Liver (tissue), 9 donors: ENCODE results near the gene MUL1. TPM values are rescaled to one million over a fixed set of nuclear protein-coding genes. Genes with fewer than 3 reads are reported as not detected.

Experiments
- DNase-seq: peaks from one replicate; pipeline ENCODE4 v3.0.0-alpha.2; 2017; ENCODE audit warnings: low spot score
- H3K27ac ChIP-seq, 2 donors: one replicate each; pipeline ENCODE4 v1.7.0; 2013; ENCODE audit warnings: inconsistent platforms in 2 of 2, low read length in 2 of 2, control low read depth in 1 of 2, low read depth in 1 of 2, mild to moderate bottlenecking in 1 of 2
- H3K27me3 ChIP-seq, 4 donors: one replicate each; pipeline versions ENCODE4 v1.6.1 to v1.7.0; 2013; ENCODE audit warnings: low read length in 3 of 4, inconsistent platforms in 1 of 4, mild to moderate bottlenecking in 1 of 4, moderate library complexity in 1 of 4; ENCODE audit not compliant: control insufficient read depth in 4 of 4, insufficient read depth in 4 of 4
- H3K36me3 ChIP-seq, 4 donors: one replicate each; pipeline versions ENCODE4 v1.6.1 to v1.7.0; 2013; ENCODE audit warnings: low read length in 3 of 4, mild to moderate bottlenecking in 3 of 4, low read depth in 1 of 4, moderate library complexity in 1 of 4; ENCODE audit not compliant: control insufficient read depth in 4 of 4, insufficient read depth in 3 of 4
- H3K4me1 ChIP-seq, 4 donors: one replicate each; pipeline versions ENCODE4 v1.6.1 to v1.7.0; 2013; ENCODE audit warnings: low read length in 3 of 4, mild to moderate bottlenecking in 3 of 4, moderate library complexity in 1 of 4; ENCODE audit not compliant: control insufficient read depth in 4 of 4, insufficient read depth in 4 of 4
- H3K4me3 ChIP-seq, 3 donors: one replicate each; pipeline versions ENCODE4 v1.6.1 to v1.7.0; 2013; ENCODE audit warnings: low read length in 3 of 3, control low read depth in 1 of 3, low read depth in 1 of 3, mild to moderate bottlenecking in 1 of 3
- H3K9ac ChIP-seq, 2 donors: one replicate each; pipeline ENCODE4 v1.7.0; 2013; ENCODE audit warnings: low read length in 2 of 2, mild to moderate bottlenecking in 2 of 2, moderate library complexity in 2 of 2, control low read depth in 1 of 2, low read depth in 1 of 2
- H3K9me3 ChIP-seq, 4 donors: one replicate each; pipeline versions ENCODE4 v1.6.1 to v1.7.0; 2013; ENCODE audit warnings: low read length in 3 of 4; ENCODE audit not compliant: control insufficient read depth in 4 of 4
- EGR1 ChIP-seq, 2 donors: IDR thresholded peaks; 2 replicates each; pipeline ENCODE4 v1.6.1; 2016 to 2018; ENCODE audit warnings: antibody characterized with exemption in 2 of 2, low read depth in 2 of 2
- FOXA1 ChIP-seq: IDR thresholded peaks from 2 replicates; pipeline ENCODE4 v1.6.1; 2016; ENCODE audit warnings: antibody characterized with exemption
- FOXA2 ChIP-seq: IDR thresholded peaks from 2 replicates; pipeline ENCODE4 v1.6.1; 2016; ENCODE audit warnings: antibody characterized with exemption
- GABPA ChIP-seq, 2 donors: IDR thresholded peaks in 1 of 2; conservative IDR thresholded peaks in 1 of 2; 2 replicates each; pipeline ENCODE4 v1.6.1; 2016; ENCODE audit warnings: antibody characterized with exemption in 2 of 2, mild to moderate bottlenecking in 1 of 2, moderate library complexity in 1 of 2
- HNF4A ChIP-seq, 2 donors: conservative IDR thresholded peaks; 2 replicates each; pipeline ENCODE4 v1.6.1; 2016; ENCODE audit warnings: antibody characterized with exemption in 2 of 2, mild to moderate bottlenecking in 2 of 2
- HNF4G ChIP-seq: IDR thresholded peaks from 2 replicates; pipeline ENCODE4 v1.6.1; 2016; ENCODE audit warnings: antibody characterized with exemption
- JUND ChIP-seq, 2 donors: IDR thresholded peaks; 2 replicates each; pipeline ENCODE4 v1.6.1; 2016; ENCODE audit warnings: antibody characterized with exemption in 2 of 2
- RAD21 ChIP-seq, 2 donors: IDR thresholded peaks; 2 replicates each; pipeline ENCODE4 v1.6.1; 2016; ENCODE audit warnings: antibody characterized with exemption in 2 of 2, mild to moderate bottlenecking in 2 of 2
- SP1 ChIP-seq: IDR thresholded peaks from 2 replicates; pipeline ENCODE4 v1.6.1; 2018; ENCODE audit warnings: antibody characterized with exemption, mild to moderate bottlenecking
- TAF1 ChIP-seq: conservative IDR thresholded peaks from 2 replicates; pipeline ENCODE4 v1.6.1; 2016; ENCODE audit warnings: antibody characterized with exemption, mild to moderate bottlenecking
- YY1 ChIP-seq: IDR thresholded peaks from 2 replicates; pipeline ENCODE4 v1.6.1; 2016; ENCODE audit warnings: antibody characterized with exemption, mild to moderate bottlenecking
- WGBS: extraction: QIAGEN DNeasy Blood & Tissue Kit; methylation state at CpG from one replicate; pipeline ENCODE4 v1.1.7; 2013; 5-methylcytosine and 5-hydroxymethylcytosine counted together
- polyA plus RNA-seq, 2 donors: library from polyadenylated mRNA; stranded (reverse) in 1 of 2; unstranded in 1 of 2; fragments of 200-250 nt in 1 of 2; fragments of >200 nt in 1 of 2; fragmentation: Nextera tagmentation in 1 of 2; extraction: Ambion mirVana in 1 of 2; gene quantifications; one replicate each; pipeline versions ENCODE4 v1.2.1 to v1.2.3, GENCODE V29; 2013 to 2015
- total RNA-seq, 2 donors: library from RNA; depleted of rRNA; stranded (reverse); fragments of >200 nt; gene quantifications; one replicate each; pipeline ENCODE4 v1.2.3, GENCODE V29; 2014
- TF ChIP-seq, protein P1 (sequence below): fragments of 150-350 bp; IDR thresholded peaks from 2 replicates; pipeline ENCODE4 v1.5.1; 2017; ENCODE audit warnings: improper control_type of control experiment, low read depth, low read length; ENCODE audit not compliant: missing input control
- TF ChIP-seq, protein P2 (sequence below): IDR thresholded peaks from 2 replicates; pipeline ENCODE4 v1.6.1; 2016; ENCODE audit warnings: antibody characterized with exemption
- TF ChIP-seq, protein P3 (sequence below): IDR thresholded peaks from 2 replicates; pipeline ENCODE4 v1.6.1; 2016; ENCODE audit warnings: antibody characterized with exemption
- TF ChIP-seq, protein P4 (sequence below): IDR thresholded peaks from 2 replicates; pipeline ENCODE4 v1.6.1; 2016; ENCODE audit warnings: antibody characterized with exemption
- donor health status: healthy.
- donor health status: healthy.
- donor health status: healthy.
- donor health status: healthy.
- donor health status: healthy.

The MUL1 gene
- total and polyA plus RNA-seq, 4 donors = 9.5 to 19.4 (median 16.8) TPM

DNA sequence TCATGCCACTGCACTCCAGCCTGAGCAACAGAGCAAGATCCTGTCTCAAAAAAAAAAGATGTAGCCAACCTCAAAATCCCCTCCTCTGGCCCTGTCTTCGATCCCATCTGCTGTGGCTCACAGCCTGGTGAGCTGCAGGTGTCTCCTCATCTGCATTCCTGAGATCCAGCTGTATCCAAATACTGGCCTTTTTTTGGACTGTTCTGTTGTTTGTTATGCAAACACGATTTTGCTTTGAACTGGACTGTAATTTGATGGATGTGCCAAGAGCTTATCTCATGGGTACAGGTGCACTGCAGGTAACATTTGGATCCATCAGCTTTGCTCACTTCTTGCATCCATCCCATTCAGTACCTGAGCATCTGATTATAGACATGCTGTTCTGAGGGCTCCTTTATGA lies 30.3 kb upstream of the MUL1 start:
- H3K4me3 ChIP-seq = no peak overlapping the region

DNA sequence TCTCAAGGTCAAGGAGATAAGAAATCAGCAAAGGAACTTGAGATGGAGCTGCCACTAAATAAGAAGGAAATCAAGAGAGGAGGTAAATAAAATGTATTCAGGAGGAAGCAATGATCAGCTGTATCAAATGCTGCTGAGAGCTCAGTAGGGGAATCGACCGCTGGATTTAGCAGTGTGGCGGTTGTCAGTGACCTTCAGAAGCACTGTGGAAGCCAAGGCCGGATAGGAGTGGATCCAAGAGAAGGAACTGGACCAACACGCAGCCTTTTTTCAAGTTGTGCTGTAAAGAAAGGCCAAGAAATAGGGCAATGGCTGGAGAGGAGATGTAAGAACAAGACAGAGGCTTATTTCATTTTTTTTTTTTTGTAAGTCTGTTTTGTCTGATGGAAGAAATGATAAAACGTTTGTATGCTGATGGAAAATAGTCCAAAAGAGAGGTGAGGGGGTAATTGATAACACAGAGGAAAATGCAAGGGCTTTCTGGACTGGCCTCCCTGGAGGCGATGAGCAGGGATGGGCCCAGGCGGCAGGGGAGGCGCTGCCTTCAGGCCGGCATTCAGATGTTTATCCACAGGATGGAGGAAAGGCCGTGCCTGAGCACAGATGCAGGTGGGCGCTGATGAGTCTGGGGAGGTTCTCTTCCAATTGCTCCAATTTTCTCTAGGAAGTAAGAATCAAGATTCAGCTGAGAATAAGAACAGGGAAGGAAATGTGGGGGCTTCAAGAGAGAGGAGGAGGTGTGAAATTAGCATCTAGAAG lies 26.9 kb upstream of the MUL1 start:
- H3K9ac ChIP-seq = no peak overlapping the region
- H3K36me3 ChIP-seq = no peaks in the 10 kb centered on the region
- 66% methylated on average over 12 of the region's 12 CpGs for WGBS
- H3K9me3 ChIP-seq = no peaks in the 10 kb centered on the region
- peaks cover 0 to 5% (median 0%) of the 10 kb centered on the region in 4 donors for H3K27me3 ChIP-seq
- H3K4me3 ChIP-seq = no peak overlapping the region
- no peak for TF ChIP-seq EGR1 (IDR thresholded peaks at IDR 0.05; ENCODE audit: low read depth in 2 of 2)
- TF ChIP-seq, protein P1, sequence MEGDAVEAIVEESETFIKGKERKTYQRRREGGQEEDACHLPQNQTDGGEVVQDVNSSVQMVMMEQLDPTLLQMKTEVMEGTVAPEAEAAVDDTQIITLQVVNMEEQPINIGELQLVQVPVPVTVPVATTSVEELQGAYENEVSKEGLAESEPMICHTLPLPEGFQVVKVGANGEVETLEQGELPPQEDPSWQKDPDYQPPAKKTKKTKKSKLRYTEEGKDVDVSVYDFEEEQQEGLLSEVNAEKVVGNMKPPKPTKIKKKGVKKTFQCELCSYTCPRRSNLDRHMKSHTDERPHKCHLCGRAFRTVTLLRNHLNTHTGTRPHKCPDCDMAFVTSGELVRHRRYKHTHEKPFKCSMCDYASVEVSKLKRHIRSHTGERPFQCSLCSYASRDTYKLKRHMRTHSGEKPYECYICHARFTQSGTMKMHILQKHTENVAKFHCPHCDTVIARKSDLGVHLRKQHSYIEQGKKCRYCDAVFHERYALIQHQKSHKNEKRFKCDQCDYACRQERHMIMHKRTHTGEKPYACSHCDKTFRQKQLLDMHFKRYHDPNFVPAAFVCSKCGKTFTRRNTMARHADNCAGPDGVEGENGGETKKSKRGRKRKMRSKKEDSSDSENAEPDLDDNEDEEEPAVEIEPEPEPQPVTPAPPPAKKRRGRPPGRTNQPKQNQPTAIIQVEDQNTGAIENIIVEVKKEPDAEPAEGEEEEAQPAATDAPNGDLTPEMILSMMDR = no peak
- no peak for TF ChIP-seq FOXA1
- TF ChIP-seq FOXA2 = no peak
- TF ChIP-seq, protein P2, sequence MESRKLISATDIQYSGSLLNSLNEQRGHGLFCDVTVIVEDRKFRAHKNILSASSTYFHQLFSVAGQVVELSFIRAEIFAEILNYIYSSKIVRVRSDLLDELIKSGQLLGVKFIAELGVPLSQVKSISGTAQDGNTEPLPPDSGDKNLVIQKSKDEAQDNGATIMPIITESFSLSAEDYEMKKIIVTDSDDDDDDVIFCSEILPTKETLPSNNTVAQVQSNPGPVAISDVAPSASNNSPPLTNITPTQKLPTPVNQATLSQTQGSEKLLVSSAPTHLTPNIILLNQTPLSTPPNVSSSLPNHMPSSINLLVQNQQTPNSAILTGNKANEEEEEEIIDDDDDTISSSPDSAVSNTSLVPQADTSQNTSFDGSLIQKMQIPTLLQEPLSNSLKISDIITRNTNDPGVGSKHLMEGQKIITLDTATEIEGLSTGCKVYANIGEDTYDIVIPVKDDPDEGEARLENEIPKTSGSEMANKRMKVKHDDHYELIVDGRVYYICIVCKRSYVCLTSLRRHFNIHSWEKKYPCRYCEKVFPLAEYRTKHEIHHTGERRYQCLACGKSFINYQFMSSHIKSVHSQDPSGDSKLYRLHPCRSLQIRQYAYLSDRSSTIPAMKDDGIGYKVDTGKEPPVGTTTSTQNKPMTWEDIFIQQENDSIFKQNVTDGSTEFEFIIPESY = no peak
- TF ChIP-seq SP1 = no peak
- no peak overlapping the region for H3K27ac ChIP-seq
- no peaks in the 10 kb centered on the region for H3K4me1 ChIP-seq
- DNase-seq = no peak

More for the DNA sequence above, 30.3 kb upstream of the MUL1 start:
- no peak overlapping the region for H3K9ac ChIP-seq
- peaks cover 0 to 10% (median under 1%) of the 10 kb centered on the region in 4 donors for H3K27me3 ChIP-seq
- no peak overlapping the region for H3K27ac ChIP-seq
- no peak for DNase-seq
- TF ChIP-seq HNF4G = no peak
- no peak for TF ChIP-seq YY1
- TF ChIP-seq, protein P3, sequence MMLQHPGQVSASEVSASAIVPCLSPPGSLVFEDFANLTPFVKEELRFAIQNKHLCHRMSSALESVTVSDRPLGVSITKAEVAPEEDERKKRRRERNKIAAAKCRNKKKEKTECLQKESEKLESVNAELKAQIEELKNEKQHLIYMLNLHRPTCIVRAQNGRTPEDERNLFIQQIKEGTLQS = no peak
- TF ChIP-seq, protein P4, sequence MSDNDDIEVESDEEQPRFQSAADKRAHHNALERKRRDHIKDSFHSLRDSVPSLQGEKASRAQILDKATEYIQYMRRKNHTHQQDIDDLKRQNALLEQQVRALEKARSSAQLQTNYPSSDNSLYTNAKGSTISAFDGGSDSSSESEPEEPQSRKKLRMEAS = no peak
- TF ChIP-seq, protein P1 = no peak
- TF ChIP-seq FOXA2 = no peak
- TF ChIP-seq GABPA (IDR thresholded peaks at IDR 0.05 in 1 of 2, conservative IDR thresholded peaks at IDR 0.05 in 1 of 2) = no peak
- no peak for TF ChIP-seq RAD21 (IDR thresholded peaks at IDR 0.05)
- TF ChIP-seq FOXA1 = no peak
- no peak for TF ChIP-seq HNF4A (conservative IDR thresholded peaks at IDR 0.05)
- no peak for TF ChIP-seq EGR1 (IDR thresholded peaks at IDR 0.05; ENCODE audit: low read depth in 2 of 2)
- no peak for TF ChIP-seq JUND (IDR thresholded peaks at IDR 0.05)
- no peak for TF ChIP-seq TAF1
- WGBS = 32% methylated on average over 2 of the region's 2 CpGs
- H3K36me3 ChIP-seq = no peaks in the 10 kb centered on the region
- no peaks in the 10 kb centered on the region for H3K4me1 ChIP-seq
- no peaks in the 10 kb centered on the region for H3K9me3 ChIP-seq
